ENCODE data around the gene TAB3.

Gene TAB3

GRCh38 chrX:30791296-30792278 lies 97.5 kb downstream of the TAB3 start:
- no peaks in the 10 kb centered on the region for H3K9me3 ChIP-seq (replicated peaks; ENCODE audit: insufficient read depth, low read length)
- H3K27me3 ChIP-seq (replicated peaks; ENCODE audit: insufficient read depth, low read length), result no peaks in the 10 kb centered on the region

GRCh38 chrX:30787012-30787411 lies 102.0 kb downstream of the TAB3 start:
- H3K4me2 ChIP-seq (ENCODE audit: low read depth, low read length), result no peak overlapping the region
- no peaks in the 10 kb centered on the region for H3K79me2 ChIP-seq (ENCODE audit: low read length)
- H4K20me1 ChIP-seq (ENCODE audit: insufficient read depth, low read length), result no peaks in the 10 kb centered on the region
- H2AFZ ChIP-seq (ENCODE audit: low read length), result no peak overlapping the region
- H3K9me2 ChIP-seq (replicated peaks; ENCODE audit: insufficient read depth, low read length), result no peaks in the 10 kb centered on the region
- no peak overlapping the region for H3K27ac ChIP-seq (ENCODE audit: low read length)
- no peak for TF ChIP-seq EZH2 (optimal IDR thresholded peaks at IDR 0.05; ENCODE audit: low read depth, low read length)
- no peak for TF ChIP-seq EZH2phosphoT487 (IDR thresholded peaks at IDR 0.05; ENCODE audit: low read length)
- no peak for TF ChIP-seq CTCF (IDR thresholded peaks at IDR 0.05; ENCODE audit: low read length)
- no peak overlapping the region for H3K9ac ChIP-seq (ENCODE audit: low read length)
- H3F3A ChIP-seq (ENCODE audit: insufficient read depth, low read length), result no peaks in the 10 kb centered on the region
- no peak overlapping the region for H3K4me3 ChIP-seq (ENCODE audit: low read length)
- no peaks in the 10 kb centered on the region for H3K9me3 ChIP-seq (replicated peaks; ENCODE audit: insufficient read depth, low read length)
- no peak for DNase-seq
- H3K4me1 ChIP-seq (ENCODE audit: low read length), result no peaks in the 10 kb centered on the region
- no peaks in the 10 kb centered on the region for H3K36me3 ChIP-seq (replicated peaks; ENCODE audit: insufficient read depth, low read length)
- no peaks in the 10 kb centered on the region for H3K27me3 ChIP-seq (replicated peaks; ENCODE audit: insufficient read depth, low read length)

More at GRCh38 chrX:30791296-30792278, 97.5 kb downstream of the TAB3 start:
- Histone ChIP-seq H3K9me2 (replicated peaks; ENCODE audit: insufficient read depth, low read length) (no peaks in the 10 kb centered on the region), H3K9ac (ENCODE audit: low read length) (no peak overlapping the region), H3K4me2 (ENCODE audit: low read depth, low read length) (no peak overlapping the region), H2AFZ (ENCODE audit: low read length) (no peak overlapping the region), H4K20me1 (ENCODE audit: insufficient read depth, low read length) (no peaks in the 10 kb centered on the region), H3K79me2 (ENCODE audit: low read length) (no peaks in the 10 kb centered on the region), H3F3A (ENCODE audit: insufficient read depth, low read length) (no peaks in the 10 kb centered on the region), H3K27ac (ENCODE audit: low read length) (no peak overlapping the region), H3K4me1 (ENCODE audit: low read length) (no peaks in the 10 kb centered on the region), H3K36me3 (replicated peaks; ENCODE audit: insufficient read depth, low read length) (no peaks in the 10 kb centered on the region), H3K4me3 (ENCODE audit: low read length) (no peak overlapping the region)
- no peak for DNase-seq
- TF ChIP-seq CTCF (IDR thresholded peaks at IDR 0.05; ENCODE audit: low read length) (no peak), EZH2phosphoT487 (IDR thresholded peaks at IDR 0.05; ENCODE audit: low read length) (no peak), EZH2 (optimal IDR thresholded peaks at IDR 0.05; ENCODE audit: low read depth, low read length) (no peak)

DNA sequence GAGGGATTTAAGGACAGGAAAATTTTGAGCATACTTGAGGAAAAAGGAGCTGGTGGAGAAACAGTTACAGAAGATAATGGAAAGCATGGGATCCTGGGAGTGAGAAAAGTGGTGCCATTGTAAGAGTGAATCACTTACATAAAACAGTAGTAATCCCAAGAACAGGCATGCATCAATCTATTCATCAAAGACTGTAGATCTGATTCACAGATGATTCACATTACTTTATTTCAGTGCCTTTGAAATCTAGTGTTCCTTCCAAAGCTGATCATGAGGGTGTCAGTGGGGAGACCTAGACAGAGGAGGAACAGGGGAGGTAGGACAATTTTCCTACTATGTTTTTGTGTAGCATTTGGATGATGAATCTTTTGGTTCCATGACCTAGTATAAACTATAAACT lies 102.7 kb downstream of the TAB3 start:
- Histone ChIP-seq H3K27ac (ENCODE audit: low read length) (no peak overlapping the region), H3K36me3 (replicated peaks; ENCODE audit: insufficient read depth, low read length) (no peaks in the 10 kb centered on the region), H3K9ac (ENCODE audit: low read length) (no peak overlapping the region), H3K9me2 (replicated peaks; ENCODE audit: insufficient read depth, low read length) (no peaks in the 10 kb centered on the region), H3K4me3 (ENCODE audit: low read length) (no peak overlapping the region), H2AFZ (ENCODE audit: low read length) (no peak overlapping the region), H3K4me1 (ENCODE audit: low read length) (no peaks in the 10 kb centered on the region), H3K79me2 (ENCODE audit: low read length) (no peaks in the 10 kb centered on the region), H3F3A (ENCODE audit: insufficient read depth, low read length) (no peaks in the 10 kb centered on the region), H3K4me2 (ENCODE audit: low read depth, low read length) (no peak overlapping the region), H3K9me3 (replicated peaks; ENCODE audit: insufficient read depth, low read length) (no peaks in the 10 kb centered on the region), H4K20me1 (ENCODE audit: insufficient read depth, low read length) (no peaks in the 10 kb centered on the region), H3K27me3 (replicated peaks; ENCODE audit: insufficient read depth, low read length) (no peaks in the 10 kb centered on the region)
- TF ChIP-seq CTCF (IDR thresholded peaks at IDR 0.05; ENCODE audit: low read length) (no peak), EZH2phosphoT487 (IDR thresholded peaks at IDR 0.05; ENCODE audit: low read length) (no peak), EZH2 (optimal IDR thresholded peaks at IDR 0.05; ENCODE audit: low read depth, low read length) (no peak)
- DNase-seq, result no peak
